ENCODE results near the gene A3GALT2. TPM values are rescaled to one million over a fixed set of nuclear protein-coding genes. Genes with fewer than 3 reads are reported as not detected.
A peak's percentile ranks its signal among the peaks of the same experiment; 100 is the strongest.
"Not testable (repeated sequence)": the region's sequence is repeated elsewhere in the genome, so short reads cannot be mapped to it uniquely, and the experiment has no call there.

The A3GALT2 gene
- total RNA-seq, 8 experiments from 2014 or later, result 0.25 to 0.38 TPM; not detected in 6

GRCh38 chr1:33299461-33300155 lies 21.3 kb downstream of the A3GALT2 start:
- in situ Hi-C loops (cut with MboI; ENCODE audit: low pct_unique_long_range_greater_than_20kb in 2 of 9, low sequenced_read_pairs in 9 of 9, unreplicated experiment in 9 of 9), result loop anchor here in 4 of 9 experiments (25.0 kb wide), 1 partner anchor 163 kb away; the partner anchor contains the start of gene ZSCAN20 (in 4 of the 4)
- WGBS, 10 experiments, result 67 to 100% (median 89%) methylated on average over 2 to 4 of the region's 15 CpGs; no CpG with 5 or more reads in 3 of the 10 experiments
- ATAC-seq (replicated peaks in 6 of 8), result no peak
- Histone ChIP-seq H3K27ac (no peak overlapping the region), H3K4me1 (replicated peaks in 1 of 2) (no peaks in the 10 kb centered on the region), H3K4me3 (no peak overlapping the region)

GRCh38 chr1:33298623-33299277 lies 22.1 kb downstream of the A3GALT2 start:
- 20 to 100% (median 88%) methylated on average over 1 to 13 of the region's 18 CpGs; no CpG with 5 or more reads in 2 of the 10 experiments for WGBS, 10 experiments
- no peak overlapping the region for H3K27ac ChIP-seq
- peak in 5 of 8 experiments; percentile 21 to 89 (median 82) for ATAC-seq (replicated peaks in 6 of 8)
- in situ Hi-C loops (cut with MboI; ENCODE audit: low pct_unique_long_range_greater_than_20kb in 2 of 9, low sequenced_read_pairs in 9 of 9, unreplicated experiment in 9 of 9), result loop anchor here in 4 of 9 experiments (25.0 kb wide), 1 partner anchor 164 kb away; the partner anchor contains the start of gene ZSCAN20 (in 4 of the 4)
- no peaks in the 10 kb centered on the region for H3K4me1 ChIP-seq (replicated peaks in 1 of 2)
- no peak overlapping the region for H3K4me3 ChIP-seq

- 82 to 100% (median 98%) methylated on average over 1 to 4 of the region's 4 CpGs; no CpG with 5 or more reads in 2 of the 10 experiments for WGBS, 10 experiments
- Histone ChIP-seq H3K4me3 (no peak overlapping the region), H3K27ac (no peak overlapping the region), H3K4me1 (replicated peaks in 1 of 2) (no peaks in the 10 kb centered on the region)
- in situ Hi-C loops (cut with MboI; ENCODE audit: low pct_unique_long_range_greater_than_20kb in 2 of 9, low sequenced_read_pairs in 9 of 9, unreplicated experiment in 9 of 9), result loop anchor here in 4 of 9 experiments (25.0 kb wide), 1 partner anchor 164 kb away; the partner anchor contains the start of gene ZSCAN20 (in 4 of the 4)
- no peak for ATAC-seq (replicated peaks in 6 of 8)
These were observed 22.8 kb downstream of the A3GALT2 start for GRCh38 chr1:33297911-33298622.

- ATAC-seq (replicated peaks in 6 of 8), result no peak
- no peaks in the 10 kb centered on the region for H3K4me1 ChIP-seq (replicated peaks in 1 of 2)
- H3K27ac ChIP-seq, result no peak overlapping the region
- 63 to 100% (median 90%) methylated on average over 1 to 4 of the region's 4 CpGs; no CpG with 5 or more reads in 3 of the 10 experiments for WGBS, 10 experiments
- H3K4me3 ChIP-seq, result no peak overlapping the region
- in situ Hi-C loops (cut with MboI; ENCODE audit: low pct_unique_long_range_greater_than_20kb in 2 of 9, low sequenced_read_pairs in 9 of 9, unreplicated experiment in 9 of 9), result loop anchor here in 4 of 9 experiments (25.0 kb wide), 1 partner anchor 165 kb away; the partner anchor contains the start of gene ZSCAN20 (in 4 of the 4)
These were observed 24.1 kb downstream of the A3GALT2 start for GRCh38 chr1:33296824-33297223.

- in situ Hi-C loops (cut with MboI; ENCODE audit: low pct_unique_long_range_greater_than_20kb in 2 of 9, low sequenced_read_pairs in 9 of 9, unreplicated experiment in 9 of 9), result loop anchor here in 4 of 9 experiments (25.0 kb wide), 1 partner anchor 166 kb away; the partner anchor contains the start of gene ZSCAN20 (in 4 of the 4)
- 55 to 100% (median 86%) methylated on average over 1 to 9 of the region's 9 CpGs; no CpG with 5 or more reads in 3 of the 10 experiments for WGBS, 10 experiments
- Histone ChIP-seq H3K4me1 (replicated peaks in 1 of 2) (no peaks in the 10 kb centered on the region), H3K4me3 (no peak overlapping the region), H3K27ac (no peak overlapping the region)
- no peak for ATAC-seq (replicated peaks in 6 of 8)
These were observed 24.8 kb downstream of the A3GALT2 start for GRCh38 chr1:33296082-33296458.

GRCh38 chr1:33295450-33296081 lies 25.3 kb downstream of the A3GALT2 start:
- no peaks in the 10 kb centered on the region for H3K4me1 ChIP-seq (replicated peaks in 1 of 2)
- H3K27ac ChIP-seq, result no peak overlapping the region
- ATAC-seq (replicated peaks in 6 of 8), result peak; percentile 82 to 93 (median 91)
- 9 to 86% (median 58%) methylated on average over 1 to 7 of the region's 12 CpGs; no CpG with 5 or more reads in 3 of the 10 experiments for whole genome bisulfite sequencing, 10 experiments
- no peak overlapping the region for H3K4me3 ChIP-seq
- in situ Hi-C loops (cut with MboI; ENCODE audit: low pct_unique_long_range_greater_than_20kb in 2 of 9, low sequenced_read_pairs in 9 of 9, unreplicated experiment in 9 of 9), result loop anchor here in 4 of 9 experiments (25.0 kb wide), 1 partner anchor 167 kb away; the partner anchor contains the start of gene ZSCAN20 (in 4 of the 4)

GRCh38 chr1:33295023-33295422 lies 25.9 kb downstream of the A3GALT2 start:
- in situ Hi-C loops (cut with MboI; ENCODE audit: low pct_unique_long_range_greater_than_20kb in 2 of 9, low sequenced_read_pairs in 9 of 9, unreplicated experiment in 9 of 9), result loop anchor here in 4 of 9 experiments (25.0 kb wide), 1 partner anchor 167 kb away; the partner anchor contains the start of gene ZSCAN20 (in 4 of the 4)

GRCh38 chr1:33294071-33295010 lies 26.6 kb downstream of the A3GALT2 start:
- H3K27ac ChIP-seq, result no peak overlapping the region
- no peak overlapping the region for H3K4me3 ChIP-seq
- H3K4me1 ChIP-seq (replicated peaks in 1 of 2), result no peaks in the 10 kb centered on the region
- peak in 3 of 8 experiments; percentile 4 to 14 (median 4) for ATAC-seq (replicated peaks in 6 of 8)
- in situ Hi-C loops (cut with MboI; ENCODE audit: low pct_unique_long_range_greater_than_20kb in 2 of 9, low sequenced_read_pairs in 9 of 9, unreplicated experiment in 9 of 9), result loop anchor here in 4 of 9 experiments (25.0 kb wide), 1 partner anchor 168 kb away; the partner anchor contains the start of gene ZSCAN20 (in 4 of the 4)
- WGBS, 10 experiments, result 40 to 100% (median 89%) methylated on average over 1 to 9 of the region's 13 CpGs; no CpG with 5 or more reads in 1 of the 10 experiments

More at GRCh38 chr1:33295023-33295422, 25.9 kb downstream of the A3GALT2 start:
- Histone ChIP-seq H3K4me1 (replicated peaks in 1 of 2) (no peaks in the 10 kb centered on the region), H3K4me3 (no peak overlapping the region), H3K27ac (no peak overlapping the region)
- ATAC-seq (replicated peaks in 6 of 8), result peak in 3 of 8 experiments; percentile 23 to 32 (median 28)
- 76 to 84% methylated on average over 5 to 8 of the region's 15 CpGs; no CpG with 5 or more reads in 8 of the 10 experiments for WGBS, 10 experiments

- Histone ChIP-seq H3K27ac (no peak overlapping the region), H3K4me1 (replicated peaks in 1 of 2) (no peaks in the 10 kb centered on the region), H3K4me3 (no peak overlapping the region)
- in situ Hi-C loops (cut with MboI; ENCODE audit: low pct_unique_long_range_greater_than_20kb in 2 of 9, low sequenced_read_pairs in 9 of 9, unreplicated experiment in 9 of 9), result loop anchor here in 4 of 9 experiments (25.0 kb wide), 1 partner anchor 169 kb away; the partner anchor contains the start of gene ZSCAN20 (in 4 of the 4)
- 20 to 98% (median 89%) methylated on average over 1 to 9 of the region's 13 CpGs; no CpG with 5 or more reads in 1 of the 10 experiments for WGBS, 10 experiments
- ATAC-seq (replicated peaks in 6 of 8), result no peak
These were observed 28.1 kb downstream of the A3GALT2 start for GRCh38 chr1:33292726-33293340.

- not testable (repeated sequence) for H3K27ac ChIP-seq; ATAC-seq (replicated peaks in 6 of 8); H3K4me3 ChIP-seq; H3K4me1 ChIP-seq (replicated peaks in 1 of 2)
- in situ Hi-C loops (cut with MboI; ENCODE audit: low pct_unique_long_range_greater_than_20kb in 2 of 9, low sequenced_read_pairs in 9 of 9, unreplicated experiment in 9 of 9), result loop anchor here in 4 of 9 experiments (25.0 kb wide), 1 partner anchor 172 kb away; the partner anchor contains the start of gene ZSCAN20 (in 4 of the 4)
- WGBS, 10 experiments, result no CpG with 5 or more reads among the region's 2 CpGs
These were observed 30.3 kb downstream of the A3GALT2 start for GRCh38 chr1:33290615-33291014.

- in situ Hi-C loops (cut with MboI; ENCODE audit: low pct_unique_long_range_greater_than_20kb in 2 of 9, low sequenced_read_pairs in 9 of 9, unreplicated experiment in 9 of 9), result loop anchor here in 4 of 9 experiments (25.0 kb wide), 1 partner anchor 172 kb away; the partner anchor contains the start of gene ZSCAN20 (in 4 of the 4)
These were observed 31.1 kb downstream of the A3GALT2 start for GRCh38 chr1:33289858-33290154.

More at GRCh38 chr1:33289858-33290154, 31.1 kb downstream of the A3GALT2 start:
- H3K27ac ChIP-seq, result no peak overlapping the region
- H3K4me1 ChIP-seq (replicated peaks in 1 of 2), result no peaks in the 10 kb centered on the region
- H3K4me3 ChIP-seq, result no peak overlapping the region
- no peak for ATAC-seq (replicated peaks in 6 of 8)
- WGBS, 10 experiments, result 50 to 100% (median 94%) methylated on average over 1 to 3 of the region's 3 CpGs; no CpG with 5 or more reads in 4 of the 10 experiments
